WTC11 (cell line): ENCODE data around the gene SCUBE1. TPM values are rescaled to one million over a fixed set of nuclear protein-coding genes. Genes with fewer than 3 reads are reported as not detected.

Experiments used
- CREB1 ChIP-seq: sonication (generic); formaldehyde crosslinking; IDR thresholded peaks from 2 replicates; pipeline ENCODE4 v1.8.0; 2023; ENCODE audit warnings: mild to moderate bottlenecking, missing genetic modification reagents
- EMX1 ChIP-seq: fragments of 250-450 bp; sonication (Bioruptor Pico); IDR thresholded peaks from 2 replicates; pipeline ENCODE4 v1.8.0; 2021; ENCODE audit warnings: mild to moderate bottlenecking
- JUN ChIP-seq: sonication (generic); formaldehyde crosslinking; IDR thresholded peaks from 2 replicates; pipeline ENCODE4 v1.8.0; 2023; ENCODE audit warnings: mild to moderate bottlenecking, missing genetic modification reagents
- KAT7 ChIP-seq: sonication (generic); formaldehyde crosslinking; IDR thresholded peaks from 2 replicates; pipeline ENCODE4 v1.8.1; 2023; ENCODE audit warnings: missing genetic modification reagents, mild to moderate bottlenecking, borderline replicate concordance
- MXD4 ChIP-seq: fragments of 250-450 bp; sonication (Bioruptor Pico); IDR thresholded peaks from 2 replicates; pipeline ENCODE4 v1.8.0; 2021; ENCODE audit warnings: mild to moderate bottlenecking, moderate library complexity, borderline replicate concordance
- NFATC4 ChIP-seq: fragments of 250-450 bp; sonication (Bioruptor Pico); IDR thresholded peaks from 2 replicates; pipeline ENCODE4 v1.9.0; 2021; ENCODE audit warnings: mild to moderate bottlenecking
- NR3C1 ChIP-seq: sonication (generic); formaldehyde crosslinking; conservative IDR thresholded peaks from 2 replicates; pipeline ENCODE4 v1.8.1; 2023; ENCODE audit warnings: low read depth, mild to moderate bottlenecking, missing genetic modification reagents
- SP1 ChIP-seq: sonication (generic); formaldehyde crosslinking; conservative IDR thresholded peaks from 2 replicates; pipeline ENCODE4 v1.8.1; 2022; ENCODE audit warnings: missing genetic modification reagents
- TCF7 ChIP-seq: sonication (generic); formaldehyde crosslinking; IDR thresholded peaks from 2 replicates; pipeline ENCODE4 v1.8.0; 2022; ENCODE audit warnings: mild to moderate bottlenecking, low read depth, missing genetic modification reagents, moderate library complexity
- ZNF232 ChIP-seq: sonication (generic); formaldehyde crosslinking; IDR thresholded peaks from 2 replicates; pipeline ENCODE4 v1.8.0; 2022; ENCODE audit warnings: mild to moderate bottlenecking, missing genetic modification reagents
- ZNF263 ChIP-seq: sonication (generic); formaldehyde crosslinking; IDR thresholded peaks from 2 replicates; pipeline ENCODE4 v1.8.1; 2022; ENCODE audit warnings: low read depth, mild to moderate bottlenecking, moderate library complexity, missing genetic modification reagents
- ZNF423 ChIP-seq: fragments of 250-450 bp; sonication (Bioruptor Pico); IDR thresholded peaks from 2 replicates; pipeline ENCODE4 v2.1.2; 2022; ENCODE audit warnings: mild to moderate bottlenecking, moderate library complexity
- total RNA-seq: library from RNA; stranded (reverse); gene quantifications from 3 replicates; pipeline ENCODE4 v1.2.3, GENCODE V29; 2021
- TF ChIP-seq, protein P1 (sequence below): sonication (generic); formaldehyde crosslinking; IDR thresholded peaks from 2 replicates; pipeline ENCODE4 v1.8.1; 2022; ENCODE audit warnings: mild to moderate bottlenecking, missing genetic modification reagents, moderate library complexity, borderline replicate concordance
- TF ChIP-seq, protein P2 (sequence below): fragments of 250-450 bp; sonication (Bioruptor Pico); IDR thresholded peaks from 2 replicates; pipeline ENCODE4 v1.8.0; 2021; ENCODE audit warnings: mild to moderate bottlenecking
- TF ChIP-seq, protein P3 (sequence below): fragments of 250-450 bp; sonication (Bioruptor Pico); IDR thresholded peaks from 2 replicates; pipeline ENCODE4 v1.9.0; 2021; ENCODE audit warnings: mild to moderate bottlenecking
- TF ChIP-seq, protein P4 (sequence below): sonication (generic); formaldehyde crosslinking; IDR thresholded peaks from 2 replicates; pipeline ENCODE4 v1.8.1; 2022; ENCODE audit warnings: mild to moderate bottlenecking, moderate library complexity, missing genetic modification reagents
- TF ChIP-seq, protein P5 (sequence below): sonication (generic); formaldehyde crosslinking; IDR thresholded peaks from 2 replicates; pipeline ENCODE4 v1.8.1; 2023; ENCODE audit warnings: mild to moderate bottlenecking, moderate library complexity, missing genetic modification reagents
- TF ChIP-seq, protein P6 (sequence below): sonication (generic); formaldehyde crosslinking; IDR thresholded peaks from 2 replicates; pipeline ENCODE4 v1.8.0; 2022; ENCODE audit warnings: mild to moderate bottlenecking, missing genetic modification reagents
- TF ChIP-seq, protein P7 (sequence below): sonication (generic); formaldehyde crosslinking; IDR thresholded peaks from 2 replicates; pipeline ENCODE4 v1.8.0; 2023; ENCODE audit warnings: missing genetic modification reagents
- TF ChIP-seq, protein P8 (sequence below): sonication (generic); formaldehyde crosslinking; IDR thresholded peaks from 2 replicates; pipeline ENCODE4 v1.8.0; 2022; ENCODE audit warnings: mild to moderate bottlenecking, missing genetic modification reagents
- TF ChIP-seq, protein P9 (sequence below): sonication (generic); formaldehyde crosslinking; IDR thresholded peaks from 2 replicates; pipeline ENCODE4 v1.8.0; 2023; ENCODE audit warnings: mild to moderate bottlenecking, missing genetic modification reagents
- TF ChIP-seq, protein P10 (sequence below): fragments of 200-600 bp; IDR thresholded peaks from 2 replicates; pipeline ENCODE4 v1.8.0; 2022; ENCODE audit warnings: antibody characterized with exemption

The SCUBE1 gene
- total RNA-seq, 1 experiment from 2014 or later = 6.9 TPM

DNA sequence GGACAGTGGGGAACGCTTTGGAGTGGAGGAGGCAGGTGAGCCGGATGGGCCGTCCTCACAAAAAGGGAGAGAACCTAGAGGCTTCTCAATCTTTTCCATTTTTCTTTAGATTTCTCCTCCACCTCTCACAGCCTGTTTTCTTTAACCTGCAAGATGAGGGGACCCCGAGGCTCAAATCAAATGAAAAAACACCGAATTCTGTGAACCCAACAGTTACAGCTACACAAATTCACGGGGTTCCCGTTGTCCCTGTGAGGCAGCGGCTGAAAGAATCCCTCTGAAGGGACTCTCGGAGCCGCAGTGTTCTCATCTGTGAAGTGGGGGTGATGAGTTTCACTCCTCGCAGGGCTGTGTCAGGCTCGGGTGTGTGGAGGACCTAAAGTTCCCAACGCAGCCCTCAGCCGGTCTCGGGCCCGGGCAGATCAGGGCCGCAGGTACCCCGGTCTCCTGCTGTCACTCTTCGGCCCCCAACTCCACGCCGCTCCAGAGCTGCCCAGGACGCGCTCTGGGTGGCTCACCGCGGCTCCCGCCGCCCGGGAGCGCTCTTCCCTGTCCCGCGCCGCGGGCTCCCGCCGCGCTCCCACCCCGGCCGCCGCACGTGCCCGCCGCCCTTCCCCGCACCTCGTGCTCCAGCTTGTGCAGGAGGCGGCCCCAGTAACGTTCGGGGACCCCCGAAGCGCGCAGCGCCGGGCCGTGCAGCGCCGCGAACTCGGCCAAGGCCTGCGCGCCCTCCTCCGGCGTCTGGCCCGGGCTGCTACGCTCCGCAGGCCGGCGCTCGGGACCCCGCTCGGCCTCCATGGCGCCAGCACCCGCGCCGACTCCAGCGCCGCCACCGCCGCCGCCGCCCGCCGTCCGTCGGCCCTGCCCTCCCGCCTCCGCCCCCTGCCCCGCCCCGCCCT, 156.7 kb downstream of the SCUBE1 start, which contains the start of gene TTLL12 (continued):
- no peak for TF ChIP-seq KAT7 (CRISPR knock-in tag)
- TF ChIP-seq ZNF232 (CRISPR knock-in tag) = no peak
- TF ChIP-seq NR3C1 (CRISPR knock-in tag) = no peak
- TF ChIP-seq, protein P1, sequence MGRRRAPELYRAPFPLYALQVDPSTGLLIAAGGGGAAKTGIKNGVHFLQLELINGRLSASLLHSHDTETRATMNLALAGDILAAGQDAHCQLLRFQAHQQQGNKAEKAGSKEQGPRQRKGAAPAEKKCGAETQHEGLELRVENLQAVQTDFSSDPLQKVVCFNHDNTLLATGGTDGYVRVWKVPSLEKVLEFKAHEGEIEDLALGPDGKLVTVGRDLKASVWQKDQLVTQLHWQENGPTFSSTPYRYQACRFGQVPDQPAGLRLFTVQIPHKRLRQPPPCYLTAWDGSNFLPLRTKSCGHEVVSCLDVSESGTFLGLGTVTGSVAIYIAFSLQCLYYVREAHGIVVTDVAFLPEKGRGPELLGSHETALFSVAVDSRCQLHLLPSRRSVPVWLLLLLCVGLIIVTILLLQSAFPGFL (CRISPR knock-in tag) = no peak
- no peak for TF ChIP-seq ZNF423
- TF ChIP-seq, protein P2, sequence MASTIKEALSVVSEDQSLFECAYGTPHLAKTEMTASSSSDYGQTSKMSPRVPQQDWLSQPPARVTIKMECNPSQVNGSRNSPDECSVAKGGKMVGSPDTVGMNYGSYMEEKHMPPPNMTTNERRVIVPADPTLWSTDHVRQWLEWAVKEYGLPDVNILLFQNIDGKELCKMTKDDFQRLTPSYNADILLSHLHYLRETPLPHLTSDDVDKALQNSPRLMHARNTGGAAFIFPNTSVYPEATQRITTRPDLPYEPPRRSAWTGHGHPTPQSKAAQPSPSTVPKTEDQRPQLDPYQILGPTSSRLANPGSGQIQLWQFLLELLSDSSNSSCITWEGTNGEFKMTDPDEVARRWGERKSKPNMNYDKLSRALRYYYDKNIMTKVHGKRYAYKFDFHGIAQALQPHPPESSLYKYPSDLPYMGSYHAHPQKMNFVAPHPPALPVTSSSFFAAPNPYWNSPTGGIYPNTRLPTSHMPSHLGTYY (CRISPR knock-in tag) = no peak
- TF ChIP-seq, protein P3, sequence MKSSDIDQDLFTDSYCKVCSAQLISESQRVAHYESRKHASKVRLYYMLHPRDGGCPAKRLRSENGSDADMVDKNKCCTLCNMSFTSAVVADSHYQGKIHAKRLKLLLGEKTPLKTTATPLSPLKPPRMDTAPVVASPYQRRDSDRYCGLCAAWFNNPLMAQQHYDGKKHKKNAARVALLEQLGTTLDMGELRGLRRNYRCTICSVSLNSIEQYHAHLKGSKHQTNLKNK (CRISPR knock-in tag) = no peak
- TF ChIP-seq ZNF263 (CRISPR knock-in tag) = no peak
- TF ChIP-seq, protein P4, sequence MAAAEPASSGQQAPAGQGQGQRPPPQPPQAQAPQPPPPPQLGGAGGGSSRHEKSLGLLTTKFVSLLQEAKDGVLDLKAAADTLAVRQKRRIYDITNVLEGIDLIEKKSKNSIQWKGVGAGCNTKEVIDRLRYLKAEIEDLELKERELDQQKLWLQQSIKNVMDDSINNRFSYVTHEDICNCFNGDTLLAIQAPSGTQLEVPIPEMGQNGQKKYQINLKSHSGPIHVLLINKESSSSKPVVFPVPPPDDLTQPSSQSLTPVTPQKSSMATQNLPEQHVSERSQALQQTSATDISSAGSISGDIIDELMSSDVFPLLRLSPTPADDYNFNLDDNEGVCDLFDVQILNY (CRISPR knock-in tag) = no peak
- TF ChIP-seq, protein P5, sequence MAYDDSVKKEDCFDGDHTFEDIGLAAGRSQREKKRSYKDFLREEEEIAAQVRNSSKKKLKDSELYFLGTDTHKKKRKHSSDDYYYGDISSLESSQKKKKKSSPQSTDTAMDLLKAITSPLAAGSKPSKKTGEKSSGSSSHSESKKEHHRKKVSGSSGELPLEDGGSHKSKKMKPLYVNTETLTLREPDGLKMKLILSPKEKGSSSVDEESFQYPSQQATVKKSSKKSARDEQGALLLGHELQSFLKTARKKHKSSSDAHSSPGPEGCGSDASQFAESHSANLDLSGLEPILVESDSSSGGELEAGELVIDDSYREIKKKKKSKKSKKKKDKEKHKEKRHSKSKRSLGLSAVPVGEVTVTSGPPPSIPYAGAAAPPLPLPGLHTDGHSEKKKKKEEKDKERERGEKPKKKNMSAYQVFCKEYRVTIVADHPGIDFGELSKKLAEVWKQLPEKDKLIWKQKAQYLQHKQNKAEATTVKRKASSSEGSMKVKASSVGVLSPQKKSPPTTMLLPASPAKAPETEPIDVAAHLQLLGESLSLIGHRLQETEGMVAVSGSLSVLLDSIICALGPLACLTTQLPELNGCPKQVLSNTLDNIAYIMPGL = no peak
- no peak for TF ChIP-seq MXD4
- TF ChIP-seq, protein P6, sequence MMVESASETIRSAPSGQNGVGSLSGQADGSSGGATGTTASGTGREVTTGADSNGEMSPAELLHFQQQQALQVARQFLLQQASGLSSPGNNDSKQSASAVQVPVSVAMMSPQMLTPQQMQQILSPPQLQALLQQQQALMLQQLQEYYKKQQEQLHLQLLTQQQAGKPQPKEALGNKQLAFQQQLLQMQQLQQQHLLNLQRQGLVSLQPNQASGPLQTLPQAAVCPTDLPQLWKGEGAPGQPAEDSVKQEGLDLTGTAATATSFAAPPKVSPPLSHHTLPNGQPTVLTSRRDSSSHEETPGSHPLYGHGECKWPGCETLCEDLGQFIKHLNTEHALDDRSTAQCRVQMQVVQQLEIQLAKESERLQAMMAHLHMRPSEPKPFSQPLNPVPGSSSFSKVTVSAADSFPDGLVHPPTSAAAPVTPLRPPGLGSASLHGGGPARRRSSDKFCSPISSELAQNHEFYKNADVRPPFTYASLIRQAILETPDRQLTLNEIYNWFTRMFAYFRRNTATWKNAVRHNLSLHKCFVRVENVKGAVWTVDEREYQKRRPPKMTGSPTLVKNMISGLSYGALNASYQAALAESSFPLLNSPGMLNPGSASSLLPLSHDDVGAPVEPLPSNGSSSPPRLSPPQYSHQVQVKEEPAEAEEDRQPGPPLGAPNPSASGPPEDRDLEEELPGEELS (CRISPR knock-in tag) = peak; percentile 41; the same call in 1 of the 2 replicates
- TF ChIP-seq EMX1 = no peak
- TF ChIP-seq, protein P7, sequence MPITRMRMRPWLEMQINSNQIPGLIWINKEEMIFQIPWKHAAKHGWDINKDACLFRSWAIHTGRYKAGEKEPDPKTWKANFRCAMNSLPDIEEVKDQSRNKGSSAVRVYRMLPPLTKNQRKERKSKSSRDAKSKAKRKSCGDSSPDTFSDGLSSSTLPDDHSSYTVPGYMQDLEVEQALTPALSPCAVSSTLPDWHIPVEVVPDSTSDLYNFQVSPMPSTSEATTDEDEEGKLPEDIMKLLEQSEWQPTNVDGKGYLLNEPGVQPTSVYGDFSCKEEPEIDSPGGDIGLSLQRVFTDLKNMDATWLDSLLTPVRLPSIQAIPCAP (CRISPR knock-in tag) = no peak
- TF ChIP-seq, protein P8, sequence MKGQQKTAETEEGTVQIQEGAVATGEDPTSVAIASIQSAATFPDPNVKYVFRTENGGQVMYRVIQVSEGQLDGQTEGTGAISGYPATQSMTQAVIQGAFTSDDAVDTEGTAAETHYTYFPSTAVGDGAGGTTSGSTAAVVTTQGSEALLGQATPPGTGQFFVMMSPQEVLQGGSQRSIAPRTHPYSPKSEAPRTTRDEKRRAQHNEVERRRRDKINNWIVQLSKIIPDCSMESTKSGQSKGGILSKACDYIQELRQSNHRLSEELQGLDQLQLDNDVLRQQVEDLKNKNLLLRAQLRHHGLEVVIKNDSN (CRISPR knock-in tag) = no peak
- TF ChIP-seq TCF7 (CRISPR knock-in tag) = no peak
- peak; percentile 84; the same call in 1 of the 2 replicates for TF ChIP-seq JUN
- TF ChIP-seq, protein P9, sequence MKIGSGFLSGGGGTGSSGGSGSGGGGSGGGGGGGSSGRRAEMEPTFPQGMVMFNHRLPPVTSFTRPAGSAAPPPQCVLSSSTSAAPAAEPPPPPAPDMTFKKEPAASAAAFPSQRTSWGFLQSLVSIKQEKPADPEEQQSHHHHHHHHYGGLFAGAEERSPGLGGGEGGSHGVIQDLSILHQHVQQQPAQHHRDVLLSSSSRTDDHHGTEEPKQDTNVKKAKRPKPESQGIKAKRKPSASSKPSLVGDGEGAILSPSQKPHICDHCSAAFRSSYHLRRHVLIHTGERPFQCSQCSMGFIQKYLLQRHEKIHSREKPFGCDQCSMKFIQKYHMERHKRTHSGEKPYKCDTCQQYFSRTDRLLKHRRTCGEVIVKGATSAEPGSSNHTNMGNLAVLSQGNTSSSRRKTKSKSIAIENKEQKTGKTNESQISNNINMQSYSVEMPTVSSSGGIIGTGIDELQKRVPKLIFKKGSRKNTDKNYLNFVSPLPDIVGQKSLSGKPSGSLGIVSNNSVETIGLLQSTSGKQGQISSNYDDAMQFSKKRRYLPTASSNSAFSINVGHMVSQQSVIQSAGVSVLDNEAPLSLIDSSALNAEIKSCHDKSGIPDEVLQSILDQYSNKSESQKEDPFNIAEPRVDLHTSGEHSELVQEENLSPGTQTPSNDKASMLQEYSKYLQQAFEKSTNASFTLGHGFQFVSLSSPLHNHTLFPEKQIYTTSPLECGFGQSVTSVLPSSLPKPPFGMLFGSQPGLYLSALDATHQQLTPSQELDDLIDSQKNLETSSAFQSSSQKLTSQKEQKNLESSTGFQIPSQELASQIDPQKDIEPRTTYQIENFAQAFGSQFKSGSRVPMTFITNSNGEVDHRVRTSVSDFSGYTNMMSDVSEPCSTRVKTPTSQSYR = no peak
- 0 out of 2 replicates have a peak, but pooled peaks have one; percentile 37 for TF ChIP-seq SP1 (CRISPR knock-in tag)
- no peak for TF ChIP-seq CREB1 (CRISPR knock-in tag)
- TF ChIP-seq NFATC4 = no peak
- TF ChIP-seq, protein P10, sequence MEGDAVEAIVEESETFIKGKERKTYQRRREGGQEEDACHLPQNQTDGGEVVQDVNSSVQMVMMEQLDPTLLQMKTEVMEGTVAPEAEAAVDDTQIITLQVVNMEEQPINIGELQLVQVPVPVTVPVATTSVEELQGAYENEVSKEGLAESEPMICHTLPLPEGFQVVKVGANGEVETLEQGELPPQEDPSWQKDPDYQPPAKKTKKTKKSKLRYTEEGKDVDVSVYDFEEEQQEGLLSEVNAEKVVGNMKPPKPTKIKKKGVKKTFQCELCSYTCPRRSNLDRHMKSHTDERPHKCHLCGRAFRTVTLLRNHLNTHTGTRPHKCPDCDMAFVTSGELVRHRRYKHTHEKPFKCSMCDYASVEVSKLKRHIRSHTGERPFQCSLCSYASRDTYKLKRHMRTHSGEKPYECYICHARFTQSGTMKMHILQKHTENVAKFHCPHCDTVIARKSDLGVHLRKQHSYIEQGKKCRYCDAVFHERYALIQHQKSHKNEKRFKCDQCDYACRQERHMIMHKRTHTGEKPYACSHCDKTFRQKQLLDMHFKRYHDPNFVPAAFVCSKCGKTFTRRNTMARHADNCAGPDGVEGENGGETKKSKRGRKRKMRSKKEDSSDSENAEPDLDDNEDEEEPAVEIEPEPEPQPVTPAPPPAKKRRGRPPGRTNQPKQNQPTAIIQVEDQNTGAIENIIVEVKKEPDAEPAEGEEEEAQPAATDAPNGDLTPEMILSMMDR = no peak
